ENCODE data around the gene IL1B.

The IL1B gene

DNA sequence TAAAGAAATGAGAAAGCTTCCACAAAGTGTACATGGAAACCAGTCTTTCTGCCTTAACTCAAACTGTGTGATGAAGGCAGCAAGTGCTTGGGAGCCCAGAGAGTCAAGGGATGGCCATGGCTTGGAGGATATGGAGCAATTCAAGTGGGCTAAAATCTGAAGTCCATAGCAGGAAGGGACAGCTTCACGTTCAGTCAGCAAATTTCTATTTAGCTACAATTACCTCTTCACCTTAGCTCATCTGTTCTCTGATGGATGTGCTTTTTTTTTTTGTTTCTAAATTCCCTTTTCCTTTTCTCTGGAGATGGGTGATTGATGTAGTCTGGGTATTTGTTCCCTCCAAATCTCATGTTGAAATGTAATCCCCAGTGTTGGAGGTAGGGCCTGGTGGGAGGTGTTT lies 47.4 kb downstream of the IL1B start:
- TF ChIP-seq, protein P1, sequence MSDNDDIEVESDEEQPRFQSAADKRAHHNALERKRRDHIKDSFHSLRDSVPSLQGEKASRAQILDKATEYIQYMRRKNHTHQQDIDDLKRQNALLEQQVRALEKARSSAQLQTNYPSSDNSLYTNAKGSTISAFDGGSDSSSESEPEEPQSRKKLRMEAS (IDR thresholded peaks at IDR 0.05; ENCODE audit: low read depth, low read length) = no peak
- TF ChIP-seq POLR2A (IDR thresholded peaks at IDR 0.05; ENCODE audit: extremely low read depth, insufficient read length) (no peak), MYC (IDR thresholded peaks at IDR 0.05; ENCODE audit: low read depth, low read length) (no peak)
- TF ChIP-seq, protein P2, sequence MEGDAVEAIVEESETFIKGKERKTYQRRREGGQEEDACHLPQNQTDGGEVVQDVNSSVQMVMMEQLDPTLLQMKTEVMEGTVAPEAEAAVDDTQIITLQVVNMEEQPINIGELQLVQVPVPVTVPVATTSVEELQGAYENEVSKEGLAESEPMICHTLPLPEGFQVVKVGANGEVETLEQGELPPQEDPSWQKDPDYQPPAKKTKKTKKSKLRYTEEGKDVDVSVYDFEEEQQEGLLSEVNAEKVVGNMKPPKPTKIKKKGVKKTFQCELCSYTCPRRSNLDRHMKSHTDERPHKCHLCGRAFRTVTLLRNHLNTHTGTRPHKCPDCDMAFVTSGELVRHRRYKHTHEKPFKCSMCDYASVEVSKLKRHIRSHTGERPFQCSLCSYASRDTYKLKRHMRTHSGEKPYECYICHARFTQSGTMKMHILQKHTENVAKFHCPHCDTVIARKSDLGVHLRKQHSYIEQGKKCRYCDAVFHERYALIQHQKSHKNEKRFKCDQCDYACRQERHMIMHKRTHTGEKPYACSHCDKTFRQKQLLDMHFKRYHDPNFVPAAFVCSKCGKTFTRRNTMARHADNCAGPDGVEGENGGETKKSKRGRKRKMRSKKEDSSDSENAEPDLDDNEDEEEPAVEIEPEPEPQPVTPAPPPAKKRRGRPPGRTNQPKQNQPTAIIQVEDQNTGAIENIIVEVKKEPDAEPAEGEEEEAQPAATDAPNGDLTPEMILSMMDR (IDR thresholded peaks at IDR 0.05; ENCODE audit: low read depth, low read length) = no peak
- DNase-seq (ENCODE audit: low read depth) = no peak
- H3K4me3 ChIP-seq (ENCODE audit: low read depth, low read length) = no peak overlapping the region

DNA sequence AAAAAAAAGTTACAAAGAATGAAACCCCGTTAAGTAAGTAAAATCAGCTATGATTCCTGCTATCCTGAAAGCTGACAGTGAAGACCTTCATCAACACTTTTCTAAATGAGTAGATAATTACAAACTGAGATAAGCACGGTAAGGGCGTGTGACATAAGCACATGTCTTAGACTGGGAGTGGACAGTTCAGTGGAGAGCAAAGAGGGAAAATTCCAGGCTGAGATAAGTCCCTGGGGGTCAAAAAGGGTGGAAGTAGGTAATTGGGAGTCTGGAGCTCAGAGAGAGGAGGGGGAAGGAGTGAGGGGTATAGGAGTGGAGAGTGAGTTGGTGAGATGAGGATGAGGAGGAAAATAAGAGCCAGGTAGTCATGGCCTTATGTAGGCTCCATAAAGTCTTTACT lies 47.9 kb downstream of the IL1B start:
- no peak overlapping the region for H3K4me3 ChIP-seq (ENCODE audit: low read depth, low read length)
- no peak for TF ChIP-seq MYC (IDR thresholded peaks at IDR 0.05; ENCODE audit: low read depth, low read length)
- TF ChIP-seq, protein P2 (IDR thresholded peaks at IDR 0.05; ENCODE audit: low read depth, low read length) = no peak
- TF ChIP-seq, protein P1 (IDR thresholded peaks at IDR 0.05; ENCODE audit: low read depth, low read length) = no peak
- TF ChIP-seq POLR2A (IDR thresholded peaks at IDR 0.05; ENCODE audit: extremely low read depth, insufficient read length) = no peak
- no peak for DNase-seq (ENCODE audit: low read depth)

DNA sequence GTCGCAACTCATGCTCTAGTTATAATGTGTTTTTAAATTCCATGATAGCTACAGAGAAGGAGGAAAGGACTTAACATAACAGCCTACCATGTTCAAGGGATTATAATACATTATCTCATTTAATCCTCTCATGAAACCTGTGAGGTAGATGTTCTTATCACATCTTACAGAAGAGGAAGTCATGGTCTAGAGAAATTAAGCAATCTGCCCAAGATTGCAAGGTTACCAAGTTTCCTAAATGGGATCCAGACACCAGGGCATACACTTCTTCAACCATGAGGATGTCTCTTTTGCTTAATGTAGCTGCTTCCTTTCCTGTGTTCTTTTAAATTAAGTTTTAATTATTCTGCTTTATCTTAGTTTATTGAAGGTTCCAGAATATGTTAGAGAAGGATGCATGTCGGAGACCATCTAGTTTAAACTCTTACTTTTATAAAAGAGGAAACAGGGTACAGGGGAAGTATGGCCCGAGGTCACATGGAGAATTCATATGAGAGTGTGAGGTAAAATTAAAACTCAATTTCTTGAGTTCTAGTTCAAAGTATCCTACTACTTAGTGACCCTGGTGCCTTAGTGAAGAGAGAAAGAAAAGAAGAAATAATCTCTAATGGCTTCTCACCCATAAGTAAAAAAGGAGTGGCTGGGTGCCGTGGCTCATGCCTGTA lies 48.7 kb downstream of the IL1B start:
- DNase-seq (ENCODE audit: low read depth) = peak; percentile 91
- TF ChIP-seq POLR2A (IDR thresholded peaks at IDR 0.05; ENCODE audit: extremely low read depth, insufficient read length) (no peak), MYC (IDR thresholded peaks at IDR 0.05; ENCODE audit: low read depth, low read length) (peak; percentile 8; the same call in 1 of the 2 replicates)
- no peak overlapping the region for H3K4me3 ChIP-seq (ENCODE audit: low read depth, low read length)

DNA sequence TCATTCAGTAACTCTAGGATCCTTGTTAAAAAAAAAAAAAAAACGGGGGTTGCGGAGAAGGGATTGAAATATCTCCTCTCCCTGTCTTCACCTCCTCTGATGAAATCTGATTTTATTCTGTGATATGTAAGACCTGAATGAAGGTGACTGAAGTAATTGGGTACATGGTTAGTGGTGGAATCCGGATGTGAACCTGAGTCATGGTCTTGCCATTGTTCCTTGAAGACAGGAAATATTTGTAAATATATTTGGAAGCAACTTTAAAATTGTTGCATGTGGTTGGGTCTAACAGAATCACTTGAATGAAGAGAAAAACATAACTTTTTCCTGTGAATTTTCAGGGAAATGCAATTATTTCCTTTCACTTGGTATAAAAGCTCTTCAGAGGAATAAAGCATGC lies 49.3 kb downstream of the IL1B start:
- TF ChIP-seq POLR2A (IDR thresholded peaks at IDR 0.05; ENCODE audit: extremely low read depth, insufficient read length) (no peak), MYC (IDR thresholded peaks at IDR 0.05; ENCODE audit: low read depth, low read length) (no peak)
- TF ChIP-seq, protein P2 (IDR thresholded peaks at IDR 0.05; ENCODE audit: low read depth, low read length) = no peak
- TF ChIP-seq, protein P1 (IDR thresholded peaks at IDR 0.05; ENCODE audit: low read depth, low read length) = no peak
- DNase-seq (ENCODE audit: low read depth) = no peak
- no peak overlapping the region for H3K4me3 ChIP-seq (ENCODE audit: low read depth, low read length)

DNA sequence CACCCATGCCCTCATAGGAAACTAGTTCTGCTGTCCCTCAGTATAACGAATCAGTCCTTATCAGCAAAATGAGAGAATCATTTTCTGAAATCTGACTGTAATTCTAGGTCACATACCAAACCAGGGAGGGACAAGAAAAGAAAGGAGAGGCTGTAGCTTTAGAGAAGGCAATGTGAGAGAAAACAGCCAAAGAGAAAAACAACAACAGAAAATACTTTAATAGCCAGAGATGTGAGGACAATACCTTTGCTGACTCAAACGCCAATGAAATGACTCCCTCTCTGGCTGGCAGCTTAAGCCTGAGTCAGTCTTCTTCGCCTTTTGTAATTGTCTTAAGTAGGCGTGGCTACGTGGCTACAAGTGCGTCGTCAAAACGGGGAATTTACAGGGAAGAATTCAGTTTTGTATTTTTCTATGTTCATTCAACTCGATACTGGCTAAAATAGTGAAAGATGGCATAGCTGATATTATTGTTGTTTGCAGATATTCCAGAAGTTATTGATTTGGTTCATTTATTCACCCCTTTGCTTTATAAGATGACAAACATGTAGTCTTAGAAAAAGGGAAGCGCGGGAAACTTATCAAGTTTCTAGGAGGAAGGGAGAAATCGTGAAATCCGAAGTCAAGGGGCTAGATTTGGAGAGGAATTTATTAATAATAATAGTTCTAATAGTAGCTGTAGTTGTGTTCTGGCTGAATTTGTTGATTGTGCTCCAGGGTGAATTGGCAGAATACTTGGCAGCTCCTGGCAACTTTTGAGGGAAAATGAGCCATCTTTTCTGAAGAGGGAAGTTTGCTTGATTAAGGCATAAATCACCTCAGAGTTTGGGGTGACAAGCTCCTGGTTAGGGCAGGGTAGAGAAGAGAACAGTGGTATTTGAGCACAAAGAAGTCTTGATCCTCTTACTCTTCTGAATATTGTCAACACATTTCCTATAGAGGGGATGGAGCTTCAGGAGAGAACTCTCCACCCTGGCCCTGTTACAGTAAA lies 52.1 kb downstream of the IL1B start, which contains the start of gene IL1A:
TSS of gene IL1A (minus strand) at position 295 of the 991 bp plus-strand sequence. CDS start 723 bp downstream, outside the sequence.
- DNase-seq (ENCODE audit: low read depth) = peak; percentile 74
- peak within 1 kb of the TSS; percentile 37 for H3K4me3 ChIP-seq (ENCODE audit: low read depth, low read length)
- TF ChIP-seq, protein P2 (IDR thresholded peaks at IDR 0.05; ENCODE audit: low read depth, low read length) = no peak
- TF ChIP-seq POLR2A (IDR thresholded peaks at IDR 0.05; ENCODE audit: extremely low read depth, insufficient read length) (no peak), MYC (IDR thresholded peaks at IDR 0.05; ENCODE audit: low read depth, low read length) (no peak)
- TF ChIP-seq, protein P1 (IDR thresholded peaks at IDR 0.05; ENCODE audit: low read depth, low read length) = no peak

Data from NB4 (cell line).